D721Med (cell line): Measurements from ENCODE around the gene THTPA.

Source experiments
- DNase-seq: peaks from one replicate; pipeline ENCODE4 v3.0.0; 2011; ENCODE audit warnings: low spot score; ENCODE audit not compliant: insufficient read length
- FAIRE-seq: peaks from 2 replicates; lab custom pipeline; 2011; peaks lifted over from hg19 to GRCh38; lab: Jason Lieb, UNC
- CTCF ChIP-seq: IDR thresholded peaks from 2 replicates; pipeline ENCODE4 v1.5.1; 2012; ENCODE audit warnings: mild to moderate bottlenecking, control low read depth; ENCODE audit not compliant: insufficient read depth; ENCODE audit errors: missing control alignments

THTPA gene

GRCh38 chr14:23600322-23600707 is 44.2 kb downstream of the THTPA start:
- TF ChIP-seq CTCF, result no peak
- DNase-seq, result no peak
- FAIRE-seq, result no peak

- DNase-seq (no peak), FAIRE-seq (no peak)
- TF ChIP-seq CTCF, result no peak
Observed at GRCh38 chr14:23600806-23601205, 44.7 kb downstream of the THTPA start.

- DNase-seq, result no peak
Observed at GRCh38 chr14:23601424-23601823, 45.4 kb downstream of the THTPA start.

DNA sequence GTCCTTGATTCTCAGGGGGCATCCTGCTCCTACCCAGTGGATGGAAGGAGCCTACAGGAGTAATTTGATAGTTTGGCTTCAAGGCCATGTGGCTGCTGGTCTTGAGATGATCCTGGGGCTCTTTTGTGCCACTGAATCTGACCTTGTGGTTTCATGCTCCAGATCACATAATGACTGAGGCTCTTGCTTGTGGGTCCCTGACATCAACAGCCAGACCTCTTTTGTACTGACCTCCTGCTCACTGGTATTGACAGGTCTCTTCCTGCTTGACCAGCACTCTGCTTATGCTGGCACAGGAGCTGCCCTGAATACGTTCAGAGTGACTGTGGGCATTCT is 45.7 kb downstream of the THTPA start:
- FAIRE-seq (no peak), DNase-seq (no peak)
- TF ChIP-seq CTCF, result no peak

More at GRCh38 chr14:23601424-23601823, 45.4 kb downstream of the THTPA start:
- TF ChIP-seq CTCF, result no peak
- no peak for FAIRE-seq

DNA sequence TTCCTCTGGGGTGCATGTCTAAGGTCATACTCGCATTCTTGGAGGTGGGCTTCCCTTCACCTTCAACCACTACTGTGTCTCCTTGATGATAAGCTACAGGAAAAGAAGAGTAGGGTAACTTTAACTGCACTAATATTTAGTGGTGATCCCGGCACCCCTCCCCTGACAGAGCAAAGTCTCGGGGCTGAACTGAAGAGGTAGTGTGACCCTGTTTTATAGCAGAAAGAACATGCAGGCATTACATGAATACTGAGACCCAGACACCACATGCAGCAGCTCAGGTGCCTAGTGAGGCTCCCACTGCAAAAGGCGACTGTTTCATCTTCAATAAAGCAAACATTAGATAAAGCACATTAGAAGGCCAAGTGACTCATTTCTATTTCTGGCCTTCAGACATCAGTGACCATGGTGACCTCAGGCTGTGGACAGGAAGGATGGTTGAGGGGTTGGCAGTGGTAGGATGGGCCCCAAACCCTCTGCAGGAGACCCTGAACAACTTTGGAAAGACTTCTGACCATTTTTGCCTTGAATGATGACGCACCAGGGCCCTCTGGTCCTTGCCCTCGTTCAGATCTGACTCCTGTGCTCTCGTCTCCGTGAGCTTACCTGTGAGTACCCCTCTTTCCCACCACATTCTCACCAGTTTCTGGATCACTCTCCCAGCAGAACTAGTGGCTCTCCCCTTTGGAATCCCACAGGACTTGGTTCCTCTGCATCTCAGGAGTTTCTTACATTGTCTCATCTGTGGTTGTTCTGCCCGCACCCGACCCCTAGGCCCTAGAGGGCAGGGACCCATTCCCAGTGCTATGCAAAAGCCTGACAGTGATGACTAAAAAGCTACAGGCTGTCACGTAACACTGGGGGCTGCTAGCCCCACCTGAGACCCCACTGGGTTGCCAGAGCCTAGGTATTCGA is 46.4 kb downstream of the THTPA start:
- DNase-seq (no peak), FAIRE-seq (no peak)
- no peak for TF ChIP-seq CTCF

DNA sequence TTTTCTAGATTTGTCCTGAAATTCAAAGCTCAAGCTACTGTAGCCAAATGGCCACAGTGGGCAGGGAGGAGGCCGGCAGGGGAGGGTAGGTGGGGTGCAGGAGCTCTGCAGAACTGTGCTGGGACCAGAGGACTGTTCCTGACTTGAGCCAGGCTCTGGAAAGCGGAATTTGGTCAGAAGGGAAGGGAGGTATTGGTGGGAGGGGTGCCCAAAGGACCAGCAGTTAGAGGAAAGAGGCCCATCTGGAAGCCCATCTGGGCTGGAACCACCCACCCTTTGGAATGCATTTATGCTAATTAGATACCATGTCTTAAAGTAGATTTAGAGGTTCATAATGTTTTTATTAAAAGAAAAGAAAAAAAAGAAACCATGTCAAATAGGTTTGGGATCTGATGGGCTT is 47.0 kb downstream of the THTPA start:
- FAIRE-seq (no peak), DNase-seq (no peak)
- no peak for TF ChIP-seq CTCF

DNA sequence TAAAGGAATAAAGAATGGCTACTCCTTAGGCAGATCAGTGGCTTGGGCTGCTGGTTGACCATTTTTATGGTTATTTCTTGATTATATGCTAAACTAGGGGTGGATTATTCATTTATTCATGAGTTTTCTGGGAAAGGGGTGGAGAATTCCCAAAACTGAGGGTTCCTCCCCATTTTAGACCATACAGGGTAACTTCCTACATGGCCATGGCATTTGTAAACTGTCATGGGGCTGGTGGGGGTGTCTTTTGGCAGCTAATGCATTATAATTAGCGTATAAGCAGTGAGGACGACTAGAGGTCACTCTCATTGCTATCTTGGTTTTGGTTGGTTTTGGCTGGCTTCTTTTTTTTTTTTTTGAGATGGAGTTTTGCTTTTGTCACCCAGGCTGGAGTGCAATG is 48.1 kb downstream of the THTPA start:
- DNase-seq, result no peak

More for the DNA sequence above, 48.1 kb downstream of the THTPA start:
- no peak for FAIRE-seq
- no peak for TF ChIP-seq CTCF
